Neural cell (in vitro differentiated cells): Measurements from ENCODE around the gene DCHS1. TPM values are rescaled to one million over a fixed set of nuclear protein-coding genes. Genes with fewer than 3 reads are reported as not detected.

ENCODE experiments used
- H2AFZ ChIP-seq: fragments of 200-600, 300-800 bp; sonication (generic), shearing (Covaris generic); 2 replicates; pipeline ENCODE4 v1.6.0; 2014; ENCODE audit warnings: low read depth, mild to moderate bottlenecking, antibody characterized with exemption, low read length, moderate library complexity
- H3F3A ChIP-seq: fragments of 200-600 bp; shearing (Covaris generic); 2 replicates; pipeline ENCODE4 v1.6.1; 2016; ENCODE audit warnings: mild to moderate bottlenecking, moderate library complexity, mixed read lengths, antibody characterized with exemption, low read length; ENCODE audit not compliant: insufficient read depth, poor library complexity, severe bottlenecking
- H3K27ac ChIP-seq: fragments of 200-600, 300-800 bp; sonication (generic), shearing (Covaris generic); 2 replicates; pipeline ENCODE4 v1.5.1; 2014; ENCODE audit warnings: mild to moderate bottlenecking, low read length, moderate library complexity
- H3K27me3 ChIP-seq: fragments of 300-800, 200-600 bp; sonication (generic), shearing (Covaris generic); 2 replicates; pipeline ENCODE4 v1.6.0; 2014; ENCODE audit warnings: mild to moderate bottlenecking, low read depth, low read length, moderate library complexity; ENCODE audit not compliant: insufficient read depth
- H3K36me3 ChIP-seq: fragments of 300-800, 200-600 bp; sonication (generic), shearing (Covaris generic); 2 replicates; pipeline ENCODE4 v1.5.1; 2014; ENCODE audit warnings: mild to moderate bottlenecking, antibody characterized with exemption, low read length, moderate library complexity; ENCODE audit not compliant: insufficient read depth
- H3K4me2 ChIP-seq: fragments of 300-800, 200-600 bp; sonication (generic), shearing (Covaris generic); 2 replicates; pipeline ENCODE4 v1.6.0; 2014; ENCODE audit warnings: mild to moderate bottlenecking, low read length
- H3K4me3 ChIP-seq: fragments of 300-800, 200-600 bp; sonication (generic), shearing (Covaris generic); 2 replicates; pipeline ENCODE4 v1.5.1; 2014; ENCODE audit warnings: mild to moderate bottlenecking, low read length, moderate library complexity
- H3K79me2 ChIP-seq: fragments of 200-600 bp; shearing (Covaris generic); replicated peaks from 2 replicates; pipeline ENCODE4 v1.6.0; 2014; ENCODE audit warnings: mild to moderate bottlenecking, low read length, moderate library complexity; ENCODE audit not compliant: insufficient read depth
- H3K9ac ChIP-seq: fragments of 300-800, 200-600 bp; sonication (generic), shearing (Covaris generic); 2 replicates; pipeline ENCODE4 v1.6.1; 2016; ENCODE audit warnings: mild to moderate bottlenecking, low read length, mixed read lengths
- H3K9me2 ChIP-seq: fragments of 200-600 bp; shearing (Covaris generic); 2 replicates; pipeline ENCODE4 v1.6.1; 2016; ENCODE audit warnings: mild to moderate bottlenecking, low read length, mixed read lengths; ENCODE audit not compliant: insufficient read depth
- H3K9me3 ChIP-seq: fragments of 200-600, 300-800 bp; sonication (generic), shearing (Covaris generic); 2 replicates; pipeline ENCODE4 v1.6.1; 2016; ENCODE audit warnings: mild to moderate bottlenecking, mixed run types, low read length, moderate library complexity, mixed read lengths
- H4K20me1 ChIP-seq: fragments of 200-600 bp; shearing (Covaris generic); 2 replicates; pipeline ENCODE4 v1.6.1; 2016; ENCODE audit warnings: mild to moderate bottlenecking, mixed run types; ENCODE audit not compliant: insufficient read depth
- CTCF ChIP-seq: fragments of 450-650 bp; IDR thresholded peaks from 2 replicates; pipeline ENCODE4 v1.5.1; 2014; ENCODE audit warnings: antibody characterized with exemption, mild to moderate bottlenecking, moderate library complexity; ENCODE audit not compliant: poor library complexity, severe bottlenecking
- EP300 ChIP-seq: fragments of 450-650 bp; conservative IDR thresholded peaks from 2 replicates; pipeline ENCODE4 v1.6.1; 2014; ENCODE audit warnings: antibody characterized with exemption, mild to moderate bottlenecking, moderate library complexity; ENCODE audit not compliant: poor library complexity, severe bottlenecking
- EZH2 ChIP-seq: fragments of 200-600, 300-800 bp; shearing (Covaris generic), sonication (generic); IDR thresholded peaks from 2 replicates; pipeline ENCODE4 v1.6.1; 2014; ENCODE audit warnings: antibody characterized with exemption, low read length, borderline replicate concordance, mild to moderate bottlenecking; ENCODE audit not compliant: insufficient read depth, poor library complexity, severe bottlenecking
- MXI1 ChIP-seq: fragments of 450-650 bp; conservative IDR thresholded peaks from 2 replicates; pipeline ENCODE4 v1.6.1; 2014; ENCODE audit warnings: antibody characterized with exemption, mild to moderate bottlenecking; ENCODE audit not compliant: poor library complexity, severe bottlenecking
- POLR2AphosphoS5 ChIP-seq: IDR thresholded peaks from 2 replicates; pipeline ENCODE4 v1.6.1; 2012
- RAD21 ChIP-seq: fragments of 450-650 bp; conservative IDR thresholded peaks from 2 replicates; pipeline ENCODE4 v1.6.1; 2014; ENCODE audit warnings: antibody characterized with exemption, mild to moderate bottlenecking, moderate library complexity
- REST ChIP-seq: IDR thresholded peaks from 2 replicates; pipeline ENCODE4 v1.6.1; 2012; ENCODE audit warnings: borderline replicate concordance
- SMC3 ChIP-seq: fragments of 450-650 bp; conservative IDR thresholded peaks from 2 replicates; pipeline ENCODE4 v1.6.1; 2014; ENCODE audit warnings: antibody characterized with exemption, mild to moderate bottlenecking, moderate library complexity; ENCODE audit not compliant: poor library complexity
- TAF1 ChIP-seq: IDR thresholded peaks from 2 replicates; pipeline ENCODE4 v1.6.1; 2012; ENCODE audit warnings: low read depth
- polyA plus RNA-seq: library from polyadenylated mRNA; depleted of rRNA; stranded (reverse); fragments of >200 nt; gene quantifications from 2 replicates; pipeline ENCODE4 v1.2.3, GENCODE V29; 2014

Gene DCHS1
- polyA plus RNA-seq, 1 donor from 2014 or later: 30.1 TPM

GRCh38 chr11:6626971-6627761 is 28.4 kb downstream of the DCHS1 start:
- H3K27ac ChIP-seq: no peak overlapping the region
- no peaks in the 10 kb centered on the region for H3F3A ChIP-seq
- peaks cover 16% of the 10 kb centered on the region for H3K36me3 ChIP-seq
- H3K4me3 ChIP-seq: no peak overlapping the region
- H3K4me2 ChIP-seq: no peak overlapping the region
- no peaks in the 10 kb centered on the region for H4K20me1 ChIP-seq
- H2AFZ ChIP-seq: no peak overlapping the region
- no peak overlapping the region for H3K9ac ChIP-seq
- TF ChIP-seq EP300: no peak
- TF ChIP-seq POLR2AphosphoS5: no peak
- TF ChIP-seq REST: no peak
- no peak for TF ChIP-seq SMC3
- TF ChIP-seq RAD21: no peak
- no peak for TF ChIP-seq MXI1
- no peak for TF ChIP-seq TAF1
- TF ChIP-seq CTCF: no peak
- no peak for TF ChIP-seq EZH2
- no peaks in the 10 kb centered on the region for H3K79me2 ChIP-seq
- no peaks in the 10 kb centered on the region for H3K9me2 ChIP-seq
- H3K9me3 ChIP-seq: no peaks in the 10 kb centered on the region
- H3K27me3 ChIP-seq: no peaks in the 10 kb centered on the region

GRCh38 chr11:6625832-6626420 is 29.7 kb downstream of the DCHS1 start:
- Histone ChIP-seq H3K36me3 (peaks cover 11% of the 10 kb centered on the region), H3K4me2 (no peak overlapping the region), H2AFZ (no peak overlapping the region), H4K20me1 (no peaks in the 10 kb centered on the region), H3K27ac (no peak overlapping the region), H3F3A (no peaks in the 10 kb centered on the region), H3K9ac (no peak overlapping the region), H3K79me2 (no peaks in the 10 kb centered on the region), H3K9me2 (no peaks in the 10 kb centered on the region), H3K4me3 (no peak overlapping the region), H3K9me3 (no peaks in the 10 kb centered on the region), H3K27me3 (no peaks in the 10 kb centered on the region)
- TF ChIP-seq RAD21 (no peak), EP300 (no peak), MXI1 (no peak), SMC3 (no peak), REST (no peak), EZH2 (no peak), POLR2AphosphoS5 (no peak), CTCF (no peak), TAF1 (no peak)
